Mucosa of descending colon (tissue), 3 donors: Measurements from ENCODE around the gene RND2. TPM values are rescaled to one million over a fixed set of nuclear protein-coding genes. Genes with fewer than 3 reads are reported as not detected.

Experiments used
- ATAC-seq: fragments of 200-7000 bp; cut with Tn5 transposase; one replicate; pipeline ENCODE4 v1.9.1; 2020; ENCODE audit warnings: mild to moderate bottlenecking, moderate library complexity
- DNase-seq, 3 donors: peaks; one replicate each; pipeline ENCODE4 v3.0.0-alpha.2; 2020
- H3K36me3 ChIP-seq: fragments of 200-600 bp; one replicate; pipeline ENCODE4 v1.8.0; 2021; ENCODE audit warnings: low read depth, mild to moderate bottlenecking
- H3K4me1 ChIP-seq: fragments of 200-600 bp; one replicate; pipeline ENCODE4 v1.8.0; 2021; ENCODE audit warnings: low read depth, mild to moderate bottlenecking
- H3K4me3 ChIP-seq: fragments of 200-600 bp; one replicate; pipeline ENCODE4 v1.8.0; 2021; ENCODE audit warnings: mild to moderate bottlenecking
- H3K9me3 ChIP-seq: fragments of 200-600 bp; one replicate; pipeline ENCODE4 v1.8.0; 2021; ENCODE audit warnings: mild to moderate bottlenecking
- intact Hi-C, 2 donors: fragments of 100-400 bp; cut with DNase I in 1 of 2; cut with micrococcal nuclease in 1 of 2; formaldehyde crosslinking; loops; one replicate each; pipeline versions ENCODE4 v1.11.0 to v1.11.1; 2022; cut with DNase I, micrococcal nuclease
- total RNA-seq, 3 donors: library from RNA; stranded (reverse); fragmentation: NEBNext Ultra II Directional in 2 of 3; extraction: Animal tissue kit (Norgen Biotek cat#: 25700) in 2 of 3; gene quantifications; one replicate each; pipeline versions ENCODE4 v1.2.1 to v1.2.4, GENCODE V29; 2021 to 2023
- TF ChIP-seq, protein P1 (sequence below): fragments of 200-600 bp; IDR thresholded peaks from one replicate; pipeline ENCODE4 v1.8.0; 2022; ENCODE audit warnings: antibody characterized with exemption, mild to moderate bottlenecking
- donor health status: DM: no; HTN: no; CAD: no; lungs with moderate emphysema.
- donor health status: DM: no; HTN: no; CAD: no.
- donor health status: DM: no; HTN: yes; CAD: no.

The RND2 gene
- total RNA-seq, 3 donors from 2014 or later = 0.09 to 7.2 (median 0.51) TPM

DNA sequence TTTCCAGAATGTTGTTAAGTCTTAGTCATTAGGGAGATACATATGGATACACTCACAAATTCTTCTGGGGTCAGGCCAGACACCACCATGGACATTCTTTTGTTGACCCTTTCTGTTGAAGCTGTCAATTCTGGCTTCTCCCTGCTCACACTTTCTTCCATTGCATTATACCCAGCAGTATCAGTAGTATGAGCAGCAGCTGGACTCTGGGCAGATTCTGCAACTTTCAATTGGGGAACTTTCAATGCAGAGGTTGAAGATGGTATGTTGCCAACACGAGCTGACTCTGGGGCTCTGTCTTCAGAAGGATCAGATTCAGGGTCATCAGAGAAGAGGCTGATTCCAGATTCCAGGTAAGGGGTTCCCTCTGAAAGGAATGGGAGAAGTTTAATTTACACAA, 45.8 kb downstream of the RND2 start:
- TF ChIP-seq, protein P1, sequence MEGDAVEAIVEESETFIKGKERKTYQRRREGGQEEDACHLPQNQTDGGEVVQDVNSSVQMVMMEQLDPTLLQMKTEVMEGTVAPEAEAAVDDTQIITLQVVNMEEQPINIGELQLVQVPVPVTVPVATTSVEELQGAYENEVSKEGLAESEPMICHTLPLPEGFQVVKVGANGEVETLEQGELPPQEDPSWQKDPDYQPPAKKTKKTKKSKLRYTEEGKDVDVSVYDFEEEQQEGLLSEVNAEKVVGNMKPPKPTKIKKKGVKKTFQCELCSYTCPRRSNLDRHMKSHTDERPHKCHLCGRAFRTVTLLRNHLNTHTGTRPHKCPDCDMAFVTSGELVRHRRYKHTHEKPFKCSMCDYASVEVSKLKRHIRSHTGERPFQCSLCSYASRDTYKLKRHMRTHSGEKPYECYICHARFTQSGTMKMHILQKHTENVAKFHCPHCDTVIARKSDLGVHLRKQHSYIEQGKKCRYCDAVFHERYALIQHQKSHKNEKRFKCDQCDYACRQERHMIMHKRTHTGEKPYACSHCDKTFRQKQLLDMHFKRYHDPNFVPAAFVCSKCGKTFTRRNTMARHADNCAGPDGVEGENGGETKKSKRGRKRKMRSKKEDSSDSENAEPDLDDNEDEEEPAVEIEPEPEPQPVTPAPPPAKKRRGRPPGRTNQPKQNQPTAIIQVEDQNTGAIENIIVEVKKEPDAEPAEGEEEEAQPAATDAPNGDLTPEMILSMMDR = no peak
- Histone ChIP-seq H3K4me1 (no peaks in the 10 kb centered on the region), H3K4me3 (no peak overlapping the region), H3K36me3 (no peaks in the 10 kb centered on the region), H3K9me3 (no peaks in the 10 kb centered on the region)
- no peak for ATAC-seq
- intact Hi-C loops = no loop called here
- DNase-seq = no peak

DNA sequence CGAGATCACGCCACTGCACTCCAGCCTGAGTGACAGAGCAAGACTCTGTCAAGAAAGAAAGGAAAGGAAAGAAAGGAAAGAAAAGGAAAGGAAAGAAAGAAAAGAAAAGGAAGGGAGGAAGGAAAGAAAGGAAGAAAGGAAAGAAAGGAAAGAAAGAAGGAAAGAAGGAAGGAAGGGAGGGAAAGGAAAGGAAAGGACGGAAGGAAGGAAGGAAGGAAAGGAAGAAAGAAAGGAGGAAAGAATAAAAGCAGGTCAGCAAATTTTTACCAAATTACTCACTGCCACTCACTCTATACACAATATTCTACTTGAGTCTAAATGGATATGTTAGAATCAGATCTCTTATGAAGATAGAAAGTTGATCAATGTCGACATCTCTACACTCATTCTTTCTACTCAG, 49.8 kb downstream of the RND2 start:
- no peak for ATAC-seq
- H3K4me1 ChIP-seq = peaks cover 3% of the 10 kb centered on the region
- no peaks in the 10 kb centered on the region for H3K9me3 ChIP-seq
- H3K36me3 ChIP-seq = no peaks in the 10 kb centered on the region
- TF ChIP-seq, protein P1 = no peak
- no peak overlapping the region for H3K4me3 ChIP-seq
- intact Hi-C loops = no loop called here
- DNase-seq = no peak

DNA sequence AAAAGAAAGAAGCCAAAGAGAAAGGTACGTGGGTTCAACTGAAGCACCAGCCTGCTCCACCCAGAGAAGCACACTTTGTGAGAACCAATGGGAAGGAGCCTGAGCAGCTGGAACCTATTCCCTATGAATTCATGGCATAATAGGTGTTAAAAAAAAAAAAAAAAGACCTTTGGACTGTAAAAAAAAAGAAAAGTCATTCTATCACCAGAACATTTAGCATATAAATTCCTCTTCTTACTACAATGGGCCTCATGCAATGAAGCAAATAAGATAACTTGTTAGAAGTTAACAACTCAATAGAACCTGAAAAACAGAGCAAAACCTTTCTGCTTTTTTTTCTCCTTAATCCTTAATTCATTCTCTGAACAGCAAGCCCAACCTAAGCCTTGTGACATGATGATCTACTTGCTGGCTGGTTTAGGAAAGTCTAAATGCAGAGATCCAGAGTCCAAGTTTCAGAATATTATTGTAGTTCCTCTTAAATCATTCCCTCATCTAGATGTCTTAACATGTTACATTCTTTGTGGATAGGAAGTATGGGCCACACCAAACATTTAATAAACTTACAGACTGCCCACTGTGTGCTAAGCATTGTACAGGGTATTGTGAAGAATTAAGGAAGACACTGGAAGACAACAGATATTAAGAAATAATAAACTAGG, 54.7 kb downstream of the RND2 start:
- TF ChIP-seq, protein P1 = no peak
- H3K9me3 ChIP-seq = no peaks in the 10 kb centered on the region
- ATAC-seq (peak; percentile 76), DNase-seq (peak in 1 of 3 donors; percentile 46)
- peaks cover 3% of the 10 kb centered on the region for H3K4me1 ChIP-seq
- intact Hi-C loops = no loop called here
- no peaks in the 10 kb centered on the region for H3K36me3 ChIP-seq
- no peak overlapping the region for H3K4me3 ChIP-seq

Other genes starting within 250 kb of the RND2 start
- 10 to 100 TPM; 17.5 to 55.8 (median 32.4) TPM for gene WNK4, start 244.6 kb upstream of the RND2 start, total RNA-seq
- 100 to 1,000 TPM in 2 of 3 donors, 10 to 100 TPM in 1; 92.7 to 151 (median 148) TPM for gene COA3, start 226.5 kb upstream of the RND2 start, total RNA-seq
- gene CNTD1, start 226.4 kb upstream of the RND2 start, total RNA-seq = 1 to 10 TPM in 2 of 3 donors, under 1 TPM in 1; 0.79 to 3.3 (median 1.2) TPM
- 100 to 1,000 TPM; 130 to 142 (median 137) TPM for gene BECN1, start 200.9 kb upstream of the RND2 start, total RNA-seq
- gene PSME3, start 191.8 kb upstream of the RND2 start, total RNA-seq = 100 to 1,000 TPM in 1 of 3 donors, 10 to 100 TPM in 2; 87.7 to 112 (median 91.8) TPM
- gene AOC2, start 180.7 kb upstream of the RND2 start, total RNA-seq = 1 to 10 TPM in 1 of 3 donors, under 1 TPM in 2; 0.92 to 2.1 (median 0.96) TPM
- 100 to 1,000 TPM in 1 of 3 donors, 10 to 100 TPM in 2; 10.6 to 175 (median 25.4) TPM for gene AOC3, start 174.0 kb upstream of the RND2 start, total RNA-seq
- under 1 TPM in 1 of 3 donors, not detected in 2; 0.67 TPM for gene G6PC1, start 124.4 kb upstream of the RND2 start, total RNA-seq
- 10 to 100 TPM; 25.9 to 30.7 (median 29.4) TPM for gene AARSD1, start 60.8 kb upstream of the RND2 start, total RNA-seq
- 1 to 10 TPM; 3.8 to 5.5 (median 4.4) TPM for gene PTGES3L, start 45.2 kb upstream of the RND2 start, total RNA-seq
- gene RUNDC1, start 44.7 kb upstream of the RND2 start, total RNA-seq = 10 to 100 TPM; 22.2 to 27.0 (median 26.2) TPM
- 100 to 1,000 TPM; 459 to 804 (median 648) TPM for gene RPL27, start 26.8 kb upstream of the RND2 start, total RNA-seq
- 10 to 100 TPM; 39.2 to 58.2 (median 39.3) TPM for gene IFI35, start 18.4 kb upstream of the RND2 start, total RNA-seq
- gene VAT1, start 2.8 kb upstream of the RND2 start, total RNA-seq = 100 to 1,000 TPM in 1 of 3 donors, 10 to 100 TPM in 2; 35.2 to 142 (median 48.7) TPM
- 10 to 100 TPM in 2 of 3 donors, 1 to 10 TPM in 1; 8.8 to 17.4 (median 10.3) TPM for gene BRCA1, start 100.1 kb downstream of the RND2 start, total RNA-seq
- 100 to 1,000 TPM; 116 to 164 (median 119) TPM for gene NBR1, start 146.0 kb downstream of the RND2 start, total RNA-seq
- gene TMEM106A, start 186.6 kb downstream of the RND2 start, total RNA-seq = 10 to 100 TPM; 11.8 to 12.5 (median 12.0) TPM
- gene CCDC200, start 203.4 kb downstream of the RND2 start, total RNA-seq = not detected
- gene RNU2-1, start 208.7 kb downstream of the RND2 start, total RNA-seq = 1,000 to 10,000 TPM; 3,750 to 8,379 (median 4,134) TPM